Measurements from ENCODE around the gene ACSL3. TPM values are rescaled to one million over a fixed set of nuclear protein-coding genes. Genes with fewer than 3 reads are reported as not detected.

The ACSL3 gene
- 72.5 and 74.0 TPM in 2 replicates for total RNA-seq

GRCh38 chr2:222860740-222861410 lies at the start of gene ACSL3:
ACSL3 (plus strand) TSS chr2:222861036; CDS start chr2:222908773, 47,737 bp downstream.
- Mint-ChIP-seq H3K36me3 (ENCODE audit: low read depth) (peaks cover 3% of the 10 kb centered on the region), H3K4me1 (ENCODE audit: low read depth) (peaks cover 9% of the 10 kb centered on the region), H3K27me3 (ENCODE audit: low read depth) (peaks cover 11% of the 10 kb centered on the region), H3K9me3 (no peaks in the 10 kb centered on the region), H3K27ac (peak within 1 kb of the TSS; percentile 86), H3K4me3 (ENCODE audit: low read depth) (peak within 1 kb of the TSS; percentile 76)
- intact Hi-C loops (cut with micrococcal nuclease) = loop anchor here (1.0 to 5.0 kb wide), 4 partner anchors 41 to 153 kb away; no protein-coding TSS in a partner anchor
- DNase-seq (ENCODE audit: low spot score) = peak; percentile 93

- DNase-seq (ENCODE audit: low spot score) = no peak
- Mint-ChIP-seq H3K4me1 (ENCODE audit: low read depth) (peaks cover 24% of the 10 kb centered on the region), H3K27ac (peak overlapping the region; percentile 50), H3K36me3 (ENCODE audit: low read depth) (no peaks in the 10 kb centered on the region), H3K9me3 (no peaks in the 10 kb centered on the region), H3K27me3 (ENCODE audit: low read depth) (no peaks in the 10 kb centered on the region), H3K4me3 (ENCODE audit: low read depth) (no peak overlapping the region)
- intact Hi-C loops (cut with micrococcal nuclease) = loop anchor here (2.0 to 5.0 kb wide), 2 partner anchors 31 to 90 kb away; no protein-coding TSS in a partner anchor
These were observed 49.0 kb upstream of the ACSL3 start for GRCh38 chr2:222811828-222812227.

- intact Hi-C loops (cut with micrococcal nuclease) = loop anchor here (1.0 to 5.0 kb wide), 7 partner anchors 16 to 105 kb away; no protein-coding TSS in a partner anchor
- H3K4me3 Mint-ChIP-seq (ENCODE audit: low read depth) = peak overlapping the region; percentile 23
- H3K27me3 Mint-ChIP-seq (ENCODE audit: low read depth) = no peaks in the 10 kb centered on the region
- H3K36me3 Mint-ChIP-seq (ENCODE audit: low read depth) = no peaks in the 10 kb centered on the region
- no peaks in the 10 kb centered on the region for H3K9me3 Mint-ChIP-seq
- H3K4me1 Mint-ChIP-seq (ENCODE audit: low read depth) = peaks cover 24% of the 10 kb centered on the region
- no peak for DNase-seq (ENCODE audit: low spot score)
- peak overlapping the region; percentile 94 for H3K27ac Mint-ChIP-seq
These were observed 47.5 kb upstream of the ACSL3 start for GRCh38 chr2:222813177-222813843.

GRCh38 chr2:222819722-222820333 lies 41.0 kb upstream of the ACSL3 start:
- H3K36me3 Mint-ChIP-seq (ENCODE audit: low read depth) = no peaks in the 10 kb centered on the region
- H3K9me3 Mint-ChIP-seq = no peaks in the 10 kb centered on the region
- H3K27ac Mint-ChIP-seq = no peak overlapping the region
- DNase-seq (ENCODE audit: low spot score) = no peak
- no peak overlapping the region for H3K4me3 Mint-ChIP-seq (ENCODE audit: low read depth)
- H3K4me1 Mint-ChIP-seq (ENCODE audit: low read depth) = peaks cover 10% of the 10 kb centered on the region
- H3K27me3 Mint-ChIP-seq (ENCODE audit: low read depth) = peaks cover 4% of the 10 kb centered on the region
- intact Hi-C loops (cut with micrococcal nuclease) = no loop called here

GRCh38 chr2:222823183-222823930 lies 37.5 kb upstream of the ACSL3 start:
- Mint-ChIP-seq H3K36me3 (ENCODE audit: low read depth) (no peaks in the 10 kb centered on the region), H3K4me3 (ENCODE audit: low read depth) (no peak overlapping the region), H3K4me1 (ENCODE audit: low read depth) (peaks cover 10% of the 10 kb centered on the region), H3K27me3 (ENCODE audit: low read depth) (peaks cover 11% of the 10 kb centered on the region), H3K9me3 (no peaks in the 10 kb centered on the region), H3K27ac (no peak overlapping the region)
- DNase-seq (ENCODE audit: low spot score) = no peak
- intact Hi-C loops (cut with micrococcal nuclease) = no loop called here

GRCh38 chr2:222825031-222825430 lies 35.8 kb upstream of the ACSL3 start:
- H3K36me3 Mint-ChIP-seq (ENCODE audit: low read depth) = no peaks in the 10 kb centered on the region
- no peak for DNase-seq (ENCODE audit: low spot score)
- intact Hi-C loops (cut with micrococcal nuclease) = no loop called here
- H3K4me1 Mint-ChIP-seq (ENCODE audit: low read depth) = peaks cover 2% of the 10 kb centered on the region
- H3K27ac Mint-ChIP-seq = no peak overlapping the region
- no peak overlapping the region for H3K4me3 Mint-ChIP-seq (ENCODE audit: low read depth)
- H3K27me3 Mint-ChIP-seq (ENCODE audit: low read depth) = peaks cover 11% of the 10 kb centered on the region
- no peaks in the 10 kb centered on the region for H3K9me3 Mint-ChIP-seq

GRCh38 chr2:222827417-222827816 lies 33.4 kb upstream of the ACSL3 start:
- H3K36me3 Mint-ChIP-seq (ENCODE audit: low read depth) = no peaks in the 10 kb centered on the region
- H3K4me1 Mint-ChIP-seq (ENCODE audit: low read depth) = no peaks in the 10 kb centered on the region
- H3K27me3 Mint-ChIP-seq (ENCODE audit: low read depth) = peaks cover 15% of the 10 kb centered on the region
- DNase-seq (ENCODE audit: low spot score) = no peak
- H3K9me3 Mint-ChIP-seq = no peaks in the 10 kb centered on the region
- H3K27ac Mint-ChIP-seq = no peak overlapping the region
- intact Hi-C loops (cut with micrococcal nuclease) = no loop called here
- no peak overlapping the region for H3K4me3 Mint-ChIP-seq (ENCODE audit: low read depth)

- intact Hi-C loops (cut with micrococcal nuclease) = no loop called here
- DNase-seq (ENCODE audit: low spot score) = no peak
- no peaks in the 10 kb centered on the region for H3K36me3 Mint-ChIP-seq (ENCODE audit: low read depth)
- no peak overlapping the region for H3K27ac Mint-ChIP-seq
- H3K27me3 Mint-ChIP-seq (ENCODE audit: low read depth) = peaks cover 15% of the 10 kb centered on the region
- no peaks in the 10 kb centered on the region for H3K9me3 Mint-ChIP-seq
- no peaks in the 10 kb centered on the region for H3K4me1 Mint-ChIP-seq (ENCODE audit: low read depth)
- no peak overlapping the region for H3K4me3 Mint-ChIP-seq (ENCODE audit: low read depth)
These were observed 32.3 kb upstream of the ACSL3 start for GRCh38 chr2:222828572-222828971.

GRCh38 chr2:222830164-222830563 lies 30.7 kb upstream of the ACSL3 start:
- intact Hi-C loops (cut with micrococcal nuclease) = no loop called here
- H3K9me3 Mint-ChIP-seq = no peaks in the 10 kb centered on the region
- no peak overlapping the region for H3K4me3 Mint-ChIP-seq (ENCODE audit: low read depth)
- no peak overlapping the region for H3K27ac Mint-ChIP-seq
- no peak for DNase-seq (ENCODE audit: low spot score)
- H3K4me1 Mint-ChIP-seq (ENCODE audit: low read depth) = no peaks in the 10 kb centered on the region
- H3K27me3 Mint-ChIP-seq (ENCODE audit: low read depth) = peaks cover 16% of the 10 kb centered on the region
- no peaks in the 10 kb centered on the region for H3K36me3 Mint-ChIP-seq (ENCODE audit: low read depth)

- H3K4me3 Mint-ChIP-seq (ENCODE audit: low read depth) = no peak overlapping the region
- H3K27ac Mint-ChIP-seq = no peak overlapping the region
- no peaks in the 10 kb centered on the region for H3K4me1 Mint-ChIP-seq (ENCODE audit: low read depth)
- H3K27me3 Mint-ChIP-seq (ENCODE audit: low read depth) = peaks cover 15% of the 10 kb centered on the region
- no peaks in the 10 kb centered on the region for H3K9me3 Mint-ChIP-seq
- no peak for DNase-seq (ENCODE audit: low spot score)
- intact Hi-C loops (cut with micrococcal nuclease) = no loop called here
- no peaks in the 10 kb centered on the region for H3K36me3 Mint-ChIP-seq (ENCODE audit: low read depth)
These were observed 27.4 kb upstream of the ACSL3 start for GRCh38 chr2:222833410-222833809.

- Mint-ChIP-seq H3K4me3 (ENCODE audit: low read depth) (no peak overlapping the region), H3K27ac (no peak overlapping the region), H3K9me3 (no peaks in the 10 kb centered on the region), H3K27me3 (ENCODE audit: low read depth) (peaks cover 16% of the 10 kb centered on the region), H3K36me3 (ENCODE audit: low read depth) (no peaks in the 10 kb centered on the region), H3K4me1 (ENCODE audit: low read depth) (peaks cover 3% of the 10 kb centered on the region)
- DNase-seq (ENCODE audit: low spot score) = no peak
- intact Hi-C loops (cut with micrococcal nuclease) = no loop called here
These were observed 25.6 kb upstream of the ACSL3 start for GRCh38 chr2:222835143-222835822.

- no peaks in the 10 kb centered on the region for H3K9me3 Mint-ChIP-seq
- H3K36me3 Mint-ChIP-seq (ENCODE audit: low read depth) = no peaks in the 10 kb centered on the region
- no peak overlapping the region for H3K27ac Mint-ChIP-seq
- no peak for DNase-seq (ENCODE audit: low spot score)
- H3K4me3 Mint-ChIP-seq (ENCODE audit: low read depth) = no peak overlapping the region
- peaks cover 6% of the 10 kb centered on the region for H3K4me1 Mint-ChIP-seq (ENCODE audit: low read depth)
- intact Hi-C loops (cut with micrococcal nuclease) = no loop called here
- peaks cover 13% of the 10 kb centered on the region for H3K27me3 Mint-ChIP-seq (ENCODE audit: low read depth)
These were observed 25.0 kb upstream of the ACSL3 start for GRCh38 chr2:222835823-222836151.
